K562 (cell line): ENCODE data around the gene TUBB1. TPM values are rescaled to one million over a fixed set of nuclear protein-coding genes. Genes with fewer than 3 reads are reported as not detected.

ENCODE experiments used
- BRD4 ChIP-seq: fragments of 200-600 bp; sonication (generic); IDR thresholded peaks from 2 replicates; pipeline ENCODE4 v1.6.1; 2017; ENCODE audit warnings: inconsistent platforms
- ESRRA ChIP-seq: fragments of 450-650 bp; IDR thresholded peaks from 2 replicates; pipeline ENCODE4 v1.6.1; 2014; ENCODE audit warnings: low read depth, mild to moderate bottlenecking, moderate library complexity, borderline replicate concordance
- HMG20B ChIP-seq: fragments of 250-450 bp; sonication (Bioruptor Pico); IDR thresholded peaks from 2 replicates; pipeline ENCODE4 v1.5.0; 2021; ENCODE audit warnings: mild to moderate bottlenecking
- KDM1A ChIP-seq, 2 experiments: fragments of 450-650 bp; IDR thresholded peaks; 2 replicates each; pipeline ENCODE4 v1.6.1; 2016; ENCODE audit warnings: mild to moderate bottlenecking in 2 of 2
- MAFK ChIP-seq: IDR thresholded peaks from 2 replicates; pipeline ENCODE4 v1.6.1; 2011; ENCODE audit warnings: low read length, improper control_type of control experiment
- MECOM ChIP-seq: fragments of 250-450 bp; sonication (Bioruptor Pico); IDR thresholded peaks from 2 replicates; pipeline ENCODE4 v1.8.0; 2022; ENCODE audit warnings: inconsistent platforms
- MLX ChIP-seq, 2 experiments: fragments of 450-650 bp in 1 of 2; sonication (generic) in 1 of 2; formaldehyde crosslinking; conservative IDR thresholded peaks; 2 replicates each; pipeline versions ENCODE4 v1.4.0 to v1.8.1; 2020 to 2022; ENCODE audit warnings: mild to moderate bottlenecking in 1 of 2, missing genetic modification reagents in 1 of 2
- NELFE ChIP-seq: IDR thresholded peaks from 2 replicates; pipeline ENCODE4 v1.6.1; 2011; ENCODE audit warnings: mild to moderate bottlenecking; ENCODE audit not compliant: insufficient read depth, insufficient read length
- NR2C1 ChIP-seq, 2 experiments: fragments of 450-650 bp; IDR thresholded peaks; 2 replicates each; pipeline ENCODE4 v1.6.1; 2017; ENCODE audit warnings: mild to moderate bottlenecking in 2 of 2, antibody characterized with exemption in 1 of 2, inconsistent platforms in 1 of 2, missing compliant biosample characterization in 1 of 2, missing genetic modification characterization in 1 of 2
- RAD21 ChIP-seq, 2 experiments: fragments of 250-450 bp in 1 of 2; fragments of 450-650 bp in 1 of 2; sonication (Bioruptor Pico) in 1 of 2; formaldehyde crosslinking in 1 of 2; IDR thresholded peaks in 1 of 2; conservative IDR thresholded peaks in 1 of 2; 2 replicates each; pipeline versions ENCODE4 v1.4.0 to v1.8.0; 2020 to 2022; ENCODE audit warnings: mild to moderate bottlenecking in 2 of 2, moderate library complexity in 1 of 2
- RAD51 ChIP-seq: fragments of 450-650 bp; IDR thresholded peaks from 2 replicates; pipeline ENCODE4 v1.7.1; 2016; ENCODE audit warnings: low read depth, mild to moderate bottlenecking, borderline replicate concordance
- RERE ChIP-seq: sonication (generic); formaldehyde crosslinking; IDR thresholded peaks from 2 replicates; pipeline ENCODE4 v1.8.0; 2023; ENCODE audit warnings: missing genetic modification reagents, mild to moderate bottlenecking, borderline replicate concordance
- RHOXF2B ChIP-seq: fragments of 250-450 bp; sonication (Bioruptor Pico); conservative IDR thresholded peaks from 2 replicates; pipeline ENCODE4 v1.5.1; 2021
- SMAD4 ChIP-seq: fragments of 250-450 bp; sonication (Bioruptor Pico); conservative IDR thresholded peaks from 2 replicates; pipeline ENCODE4 v1.8.0; 2021; ENCODE audit warnings: inconsistent platforms, mild to moderate bottlenecking, moderate library complexity
- SP1 ChIP-seq: sonication (generic); formaldehyde crosslinking; IDR thresholded peaks from 2 replicates; pipeline ENCODE4 v1.8.1; 2022; ENCODE audit warnings: mild to moderate bottlenecking, missing genetic modification reagents
- SRF ChIP-seq, 2 experiments: fragments of 250-450, 450-650 bp in 1 of 2; sonication (Bioruptor Pico) in 1 of 2; sonication (generic) in 1 of 2; formaldehyde crosslinking; IDR thresholded peaks; 2 replicates each; pipeline versions ENCODE4 v1.5.0 to v1.5.1; 2020 to 2022; ENCODE audit warnings: mild to moderate bottlenecking in 1 of 2, missing genetic modification reagents in 1 of 2
- USF2 ChIP-seq: sonication (generic); formaldehyde crosslinking; IDR thresholded peaks from 2 replicates; pipeline ENCODE4 v1.5.0; 2020; ENCODE audit warnings: missing genetic modification reagents
- ZNF507 ChIP-seq: conservative IDR thresholded peaks from 2 replicates; pipeline ENCODE4 v1.6.1; 2017; ENCODE audit warnings: missing genetic modification characterization, missing compliant biosample characterization
- ZNF583 ChIP-seq: fragments of 250-450 bp; sonication (Bioruptor Pico); IDR thresholded peaks from 2 replicates; pipeline ENCODE4 v1.4.0; 2020
- ZNF586 ChIP-seq: fragments of 450-650 bp; formaldehyde crosslinking; conservative IDR thresholded peaks from 2 replicates; pipeline ENCODE4 v1.4.0; 2020; ENCODE audit warnings: mild to moderate bottlenecking, moderate library complexity
- ZNF696 ChIP-seq: fragments of 250-450 bp; sonication (Bioruptor Pico); conservative IDR thresholded peaks from 2 replicates; pipeline ENCODE4 v1.4.0; 2020; ENCODE audit warnings: mild to moderate bottlenecking, moderate library complexity
- ZNF77 ChIP-seq: fragments of 250-450 bp; sonication (Bioruptor Pico); IDR thresholded peaks from 2 replicates; pipeline ENCODE4 v1.5.0; 2020
- polyA plus RNA-seq, 8 experiments: library from polyadenylated mRNA; depleted of rRNA in 4 of 8; stranded (reverse) in 5 of 8; unstranded in 3 of 8; fragments of >200 nt; fragmentation: Nextera tagmentation in 2 of 8; fragmentation: Illumina TruSeq in 1 of 8; extraction: Ambion mirVana in 2 of 8; extraction: Trizol in 1 of 8; gene quantifications; 2 replicates each; pipeline versions ENCODE4 v1.2.1 to v1.2.3, GENCODE V29; 2011 to 2014; ENCODE audit warnings: inconsistent platforms in 1 of 8, missing spikeins in 1 of 8
- total RNA-seq, 7 experiments: library from RNA; depleted of rRNA in 6 of 7; stranded (reverse); fragments of >200 nt in 6 of 7; fragmentation: Illumina TruSeq in 2 of 7; extraction: Trizol in 2 of 7; gene quantifications; 2 replicates each; pipeline versions ENCODE4 v1.2.1 to v1.2.3, GENCODE V29; 2011 to 2021; ENCODE audit warnings: low replicate concordance in 1 of 7

TUBB1 gene
- total and polyA plus RNA-seq, 9 of the 15 experiments (the other 6 are each of a cell fraction or from before 2014, with no cell fraction given) = 1.5 to 3.9 (median 2.4) TPM

GRCh38 chr20:59031564-59032022 is 12.4 kb downstream of the TUBB1 start (continued):
- 0 out of 2 replicates have a peak, but pooled peaks have one; percentile 72 for TF ChIP-seq ZNF586
- peak in 1 of 2 experiments; percentile 52; a peak in 1 of 4 replicates for TF ChIP-seq MLX (CRISPR knock-in tag; conservative IDR thresholded peaks at IDR 0.05)
- TF ChIP-seq NR2C1 (IDR thresholded peaks at IDR 0.05) = no peak
- no peak for TF ChIP-seq NR2C1 (tag; IDR thresholded peaks at IDR 0.05)
- no peak for TF ChIP-seq RHOXF2B (CRISPR knock-in tag)
- TF ChIP-seq HMG20B (CRISPR knock-in tag) = 0 out of 2 replicates have a peak, but pooled peaks have one; percentile 81
- TF ChIP-seq SRF (CRISPR knock-in tag; IDR thresholded peaks at IDR 0.05) = 0 out of 4 replicates have a peak, but pooled peaks of 1 of the 2 experiments have one; percentile 74
- TF ChIP-seq MECOM (CRISPR knock-in tag) = 0 out of 2 replicates have a peak, but pooled peaks have one; percentile 74
- no peak for TF ChIP-seq KDM1A (IDR thresholded peaks at IDR 0.05)
- no peak for TF ChIP-seq SMAD4 (CRISPR knock-in tag)
- TF ChIP-seq USF2 (CRISPR knock-in tag) = peak; percentile 60
- no peak for TF ChIP-seq ZNF696 (CRISPR knock-in tag)
- no peak for TF ChIP-seq RERE (CRISPR knock-in tag)
- no peak for TF ChIP-seq ESRRA
- no peak for TF ChIP-seq NELFE
- 0 out of 2 replicates have a peak, but pooled peaks have one; percentile 81 for TF ChIP-seq ZNF77 (CRISPR knock-in tag)
- 0 out of 2 replicates have a peak, but pooled peaks have one; percentile 5 for TF ChIP-seq ZNF507
- TF ChIP-seq MAFK = no peak
- peak; percentile 30; the same call in 1 of the 2 replicates for TF ChIP-seq SP1
- 0 out of 2 replicates have a peak, but pooled peaks have one; percentile 38 for TF ChIP-seq RAD51
- no peak for TF ChIP-seq BRD4
- no peak for TF ChIP-seq ZNF583 (CRISPR knock-in tag)
- TF ChIP-seq RAD21 (CRISPR knock-in tag; conservative IDR thresholded peaks at IDR 0.05 in 1 of 2, IDR thresholded peaks at IDR 0.05 in 1 of 2) = 0 out of 4 replicates have a peak, but pooled peaks of 1 of the 2 experiments have one; percentile 3
- TF ChIP-seq, all 486 proteins: peak for 24
